Astrocyte (in vitro differentiated cells and primary cell): ENCODE measurements around the gene ASCL5. TPM values are rescaled to one million over a fixed set of nuclear protein-coding genes. Genes with fewer than 3 reads are reported as not detected.

Source experiments
- DNase-seq: peaks from one replicate; pipeline ENCODE4 v3.0.0-alpha.2; 2010; ENCODE audit warnings: low read depth
- FAIRE-seq: peaks from 2 replicates; lab custom pipeline; 2011; peaks lifted over from hg19 to GRCh38; lab: Jason Lieb, UNC
- H2AFZ ChIP-seq: 2 replicates; pipeline ENCODE4 v1.6.0; 2012; ENCODE audit warnings: low read depth, low read length, inconsistent platforms
- H3K27ac ChIP-seq: 2 replicates; pipeline ENCODE4 v1.5.1; 2011; ENCODE audit warnings: low read depth, low read length, inconsistent platforms
- H3K27me3 ChIP-seq: 2 replicates; pipeline ENCODE4 v1.6.0; 2011; ENCODE audit warnings: low read length, inconsistent platforms; ENCODE audit not compliant: insufficient read depth
- H3K36me3 ChIP-seq: 2 replicates; pipeline ENCODE4 v1.5.1; 2011; ENCODE audit warnings: low read length, inconsistent platforms; ENCODE audit not compliant: insufficient read depth
- H3K4me1 ChIP-seq: 2 replicates; pipeline ENCODE4 v1.5.1; 2011; ENCODE audit warnings: low read length, inconsistent platforms; ENCODE audit not compliant: insufficient read depth
- H3K4me2 ChIP-seq: 2 replicates; pipeline ENCODE4 v1.6.0; 2012; ENCODE audit warnings: low read length, inconsistent platforms
- H3K4me3 ChIP-seq: 2 replicates; pipeline ENCODE4 v1.5.1; 2011; ENCODE audit warnings: low read depth, mild to moderate bottlenecking, low read length, inconsistent platforms; ENCODE audit not compliant: insufficient read depth
- H3K79me2 ChIP-seq: 2 replicates; pipeline ENCODE4 v1.6.0; 2012; ENCODE audit warnings: mild to moderate bottlenecking, low read length, inconsistent platforms; ENCODE audit not compliant: insufficient read depth
- H3K9ac ChIP-seq: 2 replicates; pipeline ENCODE4 v1.6.0; 2012; ENCODE audit warnings: mild to moderate bottlenecking, low read length, inconsistent platforms
- H3K9me3 ChIP-seq: 2 replicates; pipeline ENCODE4 v1.5.1; 2012; ENCODE audit warnings: low read depth, mild to moderate bottlenecking, low read length, inconsistent platforms; ENCODE audit not compliant: insufficient read depth
- H4K20me1 ChIP-seq: 2 replicates; pipeline ENCODE4 v1.6.0; 2012; ENCODE audit warnings: low read length, inconsistent platforms; ENCODE audit not compliant: insufficient read depth
- H3K27ac Mint-ChIP-seq: one replicate; pipeline ENCODE4 v1.8.0; 2021; ENCODE audit warnings: mild to moderate bottlenecking, mixed read lengths; ENCODE audit not compliant: unreplicated experiment
- H3K27me3 Mint-ChIP-seq: one replicate; pipeline ENCODE4 v1.8.0; 2021; ENCODE audit warnings: low read depth, mixed read lengths; ENCODE audit not compliant: unreplicated experiment
- H3K36me3 Mint-ChIP-seq: one replicate; pipeline ENCODE4 v1.8.0; 2021; ENCODE audit warnings: low read depth, mixed read lengths; ENCODE audit not compliant: unreplicated experiment
- H3K4me1 Mint-ChIP-seq: one replicate; pipeline ENCODE4 v1.8.0; 2021; ENCODE audit warnings: low read depth, mixed read lengths; ENCODE audit not compliant: unreplicated experiment
- H3K4me3 Mint-ChIP-seq: one replicate; pipeline ENCODE4 v1.8.0; 2021; ENCODE audit warnings: mild to moderate bottlenecking, moderate library complexity, mixed read lengths; ENCODE audit not compliant: unreplicated experiment
- H3K9me3 Mint-ChIP-seq: one replicate; pipeline ENCODE4 v1.8.0; 2021; ENCODE audit warnings: mild to moderate bottlenecking, mixed read lengths; ENCODE audit not compliant: unreplicated experiment
- CTCF ChIP-seq: IDR thresholded peaks from 2 replicates; pipeline ENCODE4 v1.5.1; 2011; ENCODE audit warnings: low read depth, mild to moderate bottlenecking, inconsistent platforms, low read length, moderate library complexity; ENCODE audit not compliant: insufficient read depth
- EZH2 ChIP-seq: IDR thresholded peaks from 2 replicates; pipeline ENCODE4 v1.6.1; 2012; ENCODE audit warnings: mild to moderate bottlenecking, low read length, inconsistent platforms; ENCODE audit not compliant: insufficient read depth
- total RNA-seq: library from RNA; stranded (reverse); gene quantifications from 2 replicates; pipeline ENCODE4 v1.2.1, GENCODE V29; 2021

Gene ASCL5
- total RNA-seq, 1 donor from 2014 or later, result not detected

GRCh38 chr1:201104141-201104540 is 22.8 kb downstream of the ASCL5 start:
- Mint-ChIP-seq H3K27me3 (peaks cover 54% of the 10 kb centered on the region), H3K4me3 (no peak overlapping the region), H3K4me1 (no peaks in the 10 kb centered on the region), H3K9me3 (no peaks in the 10 kb centered on the region), H3K36me3 (no peaks in the 10 kb centered on the region), H3K27ac (no peak overlapping the region)
- H3K9me3 ChIP-seq, result no peaks in the 10 kb centered on the region
- no peaks in the 10 kb centered on the region for H3K4me1 ChIP-seq
- no peaks in the 10 kb centered on the region for H3K36me3 ChIP-seq
- no peak overlapping the region for H3K4me3 ChIP-seq
- H3K79me2 ChIP-seq, result no peaks in the 10 kb centered on the region
- no peak overlapping the region for H3K9ac ChIP-seq
- FAIRE-seq (no peak), DNase-seq (no peak)
- TF ChIP-seq CTCF, result no peak
- TF ChIP-seq EZH2, result no peak
- peaks cover 4% of the 10 kb centered on the region for H3K27me3 ChIP-seq
- H3K27ac ChIP-seq, result no peak overlapping the region
- H3K4me2 ChIP-seq, result no peak overlapping the region
- H4K20me1 ChIP-seq, result no peaks in the 10 kb centered on the region
- no peak overlapping the region for H2AFZ ChIP-seq

GRCh38 chr1:201103666-201104065 is 23.3 kb downstream of the ASCL5 start:
- Mint-ChIP-seq H3K4me3 (no peak overlapping the region), H3K4me1 (no peaks in the 10 kb centered on the region), H3K9me3 (no peaks in the 10 kb centered on the region), H3K27me3 (peaks cover 54% of the 10 kb centered on the region), H3K36me3 (no peaks in the 10 kb centered on the region), H3K27ac (no peak overlapping the region)
- Histone ChIP-seq H3K4me2 (no peak overlapping the region), H3K27me3 (peaks cover 4% of the 10 kb centered on the region), H2AFZ (no peak overlapping the region), H3K4me1 (no peaks in the 10 kb centered on the region), H3K4me3 (no peak overlapping the region), H3K36me3 (no peaks in the 10 kb centered on the region), H4K20me1 (no peaks in the 10 kb centered on the region), H3K9me3 (no peaks in the 10 kb centered on the region), H3K27ac (no peak overlapping the region), H3K9ac (no peak overlapping the region), H3K79me2 (no peaks in the 10 kb centered on the region)
- no peak for DNase-seq
- FAIRE-seq, result no peak
- no peak for TF ChIP-seq EZH2
- no peak for TF ChIP-seq CTCF

GRCh38 chr1:201100169-201100930 is 26.6 kb downstream of the ASCL5 start:
- H4K20me1 ChIP-seq, result no peaks in the 10 kb centered on the region
- no peaks in the 10 kb centered on the region for H3K36me3 ChIP-seq

More at GRCh38 chr1:201100169-201100930, 26.6 kb downstream of the ASCL5 start:
- no peaks in the 10 kb centered on the region for H3K36me3 Mint-ChIP-seq
- H3K4me2 ChIP-seq, result no peak overlapping the region
- no peak overlapping the region for H3K9ac ChIP-seq
- peaks cover 23% of the 10 kb centered on the region for H3K27me3 ChIP-seq
- H3K9me3 ChIP-seq, result no peaks in the 10 kb centered on the region
- H2AFZ ChIP-seq, result no peak overlapping the region
- H3K27ac Mint-ChIP-seq, result no peak overlapping the region
- H3K27me3 Mint-ChIP-seq, result peaks cover 63% of the 10 kb centered on the region
- TF ChIP-seq EZH2 (no peak), CTCF (no peak)
- H3K4me1 Mint-ChIP-seq, result no peaks in the 10 kb centered on the region
- no peak overlapping the region for H3K4me3 Mint-ChIP-seq
- no peak overlapping the region for H3K27ac ChIP-seq
- H3K4me3 ChIP-seq, result no peak overlapping the region
- no peak for DNase-seq
- H3K4me1 ChIP-seq, result no peaks in the 10 kb centered on the region
- no peak for FAIRE-seq
- no peaks in the 10 kb centered on the region for H3K79me2 ChIP-seq
- H3K9me3 Mint-ChIP-seq, result no peaks in the 10 kb centered on the region
